ENCODE results near the gene BACH2. TPM values are rescaled to one million over a fixed set of nuclear protein-coding genes. Genes with fewer than 3 reads are reported as not detected.
A peak's percentile ranks its signal among the peaks of the same experiment; 100 is the strongest.

BACH2 gene
- total RNA-seq, 5 donors from 2014 or later (not counting 1 experiment from before 2014, with no cell fraction given): 81.9 to 196 (median 96.7) TPM

DNA sequence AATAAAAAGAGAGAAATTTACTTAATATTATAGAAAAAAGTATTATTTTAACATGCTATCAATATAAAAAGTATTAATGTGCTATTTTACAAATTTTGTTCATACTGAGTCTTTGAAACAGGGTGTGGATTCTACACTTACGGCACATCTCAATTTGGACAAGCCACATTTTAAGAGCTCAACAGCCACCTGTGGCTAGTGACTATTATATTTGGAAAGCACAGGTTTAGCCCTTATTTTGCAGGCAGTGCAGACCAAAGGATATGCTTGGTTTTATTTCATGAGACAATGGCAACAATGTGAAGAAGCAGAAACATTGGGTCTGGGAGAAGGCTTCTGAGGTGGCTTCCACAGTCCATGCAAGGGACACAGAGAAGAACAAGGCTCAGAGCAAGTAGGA lies 74.6 kb downstream of the BACH2 start:
- Mint-ChIP-seq H3K4me1 (peaks cover 29 to 40% (median 39%) of the 10 kb centered on the region in 3 donors), H3K36me3 (peaks cover 35% of the 10 kb centered on the region), H3K27ac (peak overlapping the region; percentile 37 to 75), H3K27me3 (no peaks in the 10 kb centered on the region), H3K9me3 (peaks cover 6 to 13% (median 8%) of the 10 kb centered on the region in 3 donors), H3K4me3 (no peak overlapping the region)
- WGBS (ENCODE audit: insufficient coverage): no CpG with 5 or more reads among the region's 1 CpG
- H3K27me3 ChIP-seq (replicated peaks in 1 of 2; ENCODE audit: control insufficient read depth in 2 of 2, extremely low read depth in 1 of 2, insufficient read depth in 2 of 2, low read length in 1 of 2): no peaks in the 10 kb centered on the region
- ATAC-seq (replicated peaks in 1 of 4): no peak
- H3K9me3 ChIP-seq: no peaks in the 10 kb centered on the region
- no peak overlapping the region for H3K27ac ChIP-seq (ENCODE audit: low read length)
- H3K4me3 ChIP-seq (ENCODE audit: control insufficient read depth in 1 of 2, extremely low read depth in 1 of 2, low read length in 1 of 2): no peak overlapping the region
- POLR2A ChIA-PET: no interaction called here
- no peak for DNase-seq
- CTCF ChIA-PET: no interaction called here
- no peaks in the 10 kb centered on the region for H3K36me3 ChIP-seq (ENCODE audit: control insufficient read depth in 2 of 2, extremely low read depth in 1 of 2, insufficient read depth in 1 of 2, low read length in 1 of 2)
- peaks cover 22 to 57% of the 10 kb centered on the region in 2 experiments for H3K4me1 ChIP-seq (ENCODE audit: control insufficient read depth in 1 of 2, extremely low read depth in 1 of 2, insufficient read depth in 2 of 2, low read length in 2 of 2)

DNA sequence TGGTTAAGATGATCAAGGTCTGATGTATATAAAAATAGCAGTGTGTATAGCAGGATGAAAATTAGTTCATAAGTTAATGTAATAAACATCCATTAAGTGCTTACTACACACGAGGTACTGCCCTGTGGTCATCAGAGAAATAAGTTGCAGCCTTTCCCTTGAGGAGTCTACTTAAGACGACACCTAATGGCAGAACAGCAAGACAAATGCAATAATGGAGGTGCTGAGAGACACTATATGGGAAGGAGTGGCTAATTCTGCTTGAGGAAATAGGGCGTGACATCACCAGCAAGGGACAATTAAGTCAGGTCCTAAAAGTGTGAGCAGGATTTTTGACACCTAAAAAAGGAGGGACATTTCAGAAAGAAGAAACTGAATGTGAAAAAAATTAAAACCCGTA lies 75.2 kb downstream of the BACH2 start:
- H3K9me3 Mint-ChIP-seq: peaks cover 6 to 13% (median 8%) of the 10 kb centered on the region in 3 donors
- DNase-seq (no peak), ATAC-seq (replicated peaks in 1 of 4) (no peak)
- no peak overlapping the region for H3K4me3 ChIP-seq (ENCODE audit: control insufficient read depth in 1 of 2, extremely low read depth in 1 of 2, low read length in 1 of 2)
- no peak overlapping the region for H3K27ac ChIP-seq (ENCODE audit: low read length)
- H3K4me3 Mint-ChIP-seq: no peak overlapping the region
- no peaks in the 10 kb centered on the region for H3K27me3 ChIP-seq (replicated peaks in 1 of 2; ENCODE audit: control insufficient read depth in 2 of 2, extremely low read depth in 1 of 2, insufficient read depth in 2 of 2, low read length in 1 of 2)
- no peaks in the 10 kb centered on the region for H3K36me3 ChIP-seq (ENCODE audit: control insufficient read depth in 2 of 2, extremely low read depth in 1 of 2, insufficient read depth in 1 of 2, low read length in 1 of 2)
- peaks cover 27 to 60% of the 10 kb centered on the region in 2 experiments for H3K4me1 ChIP-seq (ENCODE audit: control insufficient read depth in 1 of 2, extremely low read depth in 1 of 2, insufficient read depth in 2 of 2, low read length in 2 of 2)
- no peaks in the 10 kb centered on the region for H3K27me3 Mint-ChIP-seq
- ChIA-PET POLR2A (no interaction called here), CTCF (interaction anchor here in 1 of 2 donors (0.8 kb wide), 1 partner anchor 74 kb away, joined by 3 read pairs; no protein-coding TSS in a partner anchor)
- H3K9me3 ChIP-seq: no peaks in the 10 kb centered on the region
- WGBS (ENCODE audit: insufficient coverage): 100% methylated on average over 2 of the region's 4 CpGs
- H3K36me3 Mint-ChIP-seq: peaks cover 35% of the 10 kb centered on the region
- peaks cover 22 to 35% (median 34%) of the 10 kb centered on the region in 3 donors for H3K4me1 Mint-ChIP-seq
- peak overlapping the region in 1 of 2 donors; percentile 45 for H3K27ac Mint-ChIP-seq

DNA sequence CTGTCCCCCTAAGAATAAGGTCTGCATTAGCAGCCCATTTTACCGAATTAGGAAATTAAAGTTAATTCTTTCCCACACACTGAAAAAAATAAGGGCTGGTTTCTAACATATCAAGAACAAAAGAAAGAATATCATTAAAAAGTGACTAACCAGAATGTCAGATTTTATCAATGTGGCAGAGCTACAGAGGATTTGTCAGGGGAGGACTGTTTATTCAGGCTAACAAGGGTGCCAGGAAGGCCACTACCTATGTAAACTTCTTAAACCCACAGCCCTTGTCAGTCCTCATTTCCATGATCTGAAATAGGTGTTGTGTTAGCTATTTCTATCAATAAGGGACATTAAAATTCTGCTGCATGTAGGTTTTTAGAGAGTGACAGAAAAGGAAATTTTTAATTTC lies 76.4 kb downstream of the BACH2 start:
- H3K4me3 ChIP-seq (ENCODE audit: control insufficient read depth in 1 of 2, extremely low read depth in 1 of 2, low read length in 1 of 2): no peak overlapping the region
- ChIA-PET CTCF (interaction anchor here in 1 of 2 donors (1.2 kb wide), 1 partner anchor 67 kb away, joined by 3 read pairs; no protein-coding TSS in a partner anchor), POLR2A (interaction anchor here in 1 of 2 donors (0.7 kb wide), 1 partner anchor 21 kb away, joined by 3 read pairs; no protein-coding TSS in a partner anchor)
- DNase-seq (no peak), ATAC-seq (replicated peaks in 1 of 4) (no peak)
- Mint-ChIP-seq H3K27ac (no peak overlapping the region), H3K4me1 (peaks cover 11 to 23% (median 22%) of the 10 kb centered on the region in 3 donors), H3K36me3 (peaks cover 25% of the 10 kb centered on the region), H3K9me3 (peaks cover 6 to 13% (median 8%) of the 10 kb centered on the region in 3 donors), H3K4me3 (no peak overlapping the region), H3K27me3 (no peaks in the 10 kb centered on the region)
- H3K9me3 ChIP-seq: no peaks in the 10 kb centered on the region
- H3K27ac ChIP-seq (ENCODE audit: low read length): no peak overlapping the region
- H3K27me3 ChIP-seq (replicated peaks in 1 of 2; ENCODE audit: control insufficient read depth in 2 of 2, extremely low read depth in 1 of 2, insufficient read depth in 2 of 2, low read length in 1 of 2): no peaks in the 10 kb centered on the region
- H3K4me1 ChIP-seq (ENCODE audit: control insufficient read depth in 1 of 2, extremely low read depth in 1 of 2, insufficient read depth in 2 of 2, low read length in 2 of 2): peaks cover 35 to 66% of the 10 kb centered on the region in 2 experiments
- no CpG with 5 or more reads among the region's 1 CpG for WGBS (ENCODE audit: insufficient coverage)
- H3K36me3 ChIP-seq (ENCODE audit: control insufficient read depth in 2 of 2, extremely low read depth in 1 of 2, insufficient read depth in 1 of 2, low read length in 1 of 2): no peaks in the 10 kb centered on the region

DNA sequence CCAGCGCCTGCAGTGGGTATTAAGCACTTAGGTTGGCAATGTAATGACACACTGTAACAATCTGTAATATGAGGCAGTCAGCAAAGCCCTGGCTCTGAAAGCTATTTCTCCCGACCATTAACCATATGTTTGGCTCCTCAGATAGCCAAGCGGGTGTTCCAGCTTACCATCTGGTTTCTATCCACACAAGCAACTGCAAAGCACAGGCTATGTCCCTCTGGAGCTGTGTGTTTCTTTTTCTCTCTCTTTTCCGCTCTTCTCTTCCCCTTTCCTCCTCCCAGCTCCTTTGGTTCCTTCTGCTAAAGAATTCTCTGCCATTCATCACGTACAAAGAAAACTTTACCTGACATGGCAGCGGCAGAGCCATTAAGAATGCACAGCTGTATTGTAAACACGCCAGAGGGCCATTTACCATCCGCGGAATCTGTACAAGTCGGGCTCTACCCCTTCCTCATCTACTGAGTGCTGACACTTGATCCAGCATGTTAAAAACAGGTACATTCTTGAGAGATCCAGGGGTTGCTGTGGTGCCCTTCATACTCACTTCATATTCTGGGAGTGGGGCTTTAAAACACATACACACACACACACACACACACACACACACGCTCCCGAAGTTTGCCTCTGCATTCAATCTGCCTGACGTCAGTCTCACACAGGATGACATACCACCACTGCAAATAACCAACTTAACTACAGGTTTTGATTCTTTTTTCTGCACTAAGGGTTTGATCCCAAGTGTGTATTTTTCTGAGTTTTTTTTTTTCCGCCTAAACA lies 77.2 kb downstream of the BACH2 start:
- H3K27ac ChIP-seq (ENCODE audit: low read length): peak overlapping the region; percentile 83
- DNase-seq (peak in 27 of 35 experiments; percentile 16 to 67 (median 37)), ATAC-seq (replicated peaks in 1 of 4) (peak in 1 of 4 experiments; percentile 24)
- H3K4me3 Mint-ChIP-seq: no peak overlapping the region
- peaks cover 20% of the 10 kb centered on the region for H3K36me3 Mint-ChIP-seq
- H3K27ac Mint-ChIP-seq: no peak overlapping the region
- no peaks in the 10 kb centered on the region for H3K36me3 ChIP-seq (ENCODE audit: control insufficient read depth in 2 of 2, extremely low read depth in 1 of 2, insufficient read depth in 1 of 2, low read length in 1 of 2)
- peaks cover 6 to 23% (median 18%) of the 10 kb centered on the region in 3 donors for H3K4me1 Mint-ChIP-seq
- no peaks in the 10 kb centered on the region for H3K27me3 ChIP-seq (replicated peaks in 1 of 2; ENCODE audit: control insufficient read depth in 2 of 2, extremely low read depth in 1 of 2, insufficient read depth in 2 of 2, low read length in 1 of 2)
- H3K27me3 Mint-ChIP-seq: no peaks in the 10 kb centered on the region
- H3K4me1 ChIP-seq (ENCODE audit: control insufficient read depth in 1 of 2, extremely low read depth in 1 of 2, insufficient read depth in 2 of 2, low read length in 2 of 2): peaks cover 43 to 71% of the 10 kb centered on the region in 2 experiments
- H3K4me3 ChIP-seq (ENCODE audit: control insufficient read depth in 1 of 2, extremely low read depth in 1 of 2, low read length in 1 of 2): peak overlapping the region in 1 of 2 donors; percentile 66
- 77% methylated on average over 7 of the region's 14 CpGs for WGBS (ENCODE audit: insufficient coverage)
- peaks cover 6 to 13% (median 8%) of the 10 kb centered on the region in 3 donors for H3K9me3 Mint-ChIP-seq
- no peaks in the 10 kb centered on the region for H3K9me3 ChIP-seq
- POLR2A ChIA-PET: interaction anchor here (0.6 to 1.6 kb wide), 7 partner anchors 8 to 69 kb away, joined by 3 to 7 read pairs (median 4); no protein-coding TSS in a partner anchor
- CTCF ChIA-PET: interaction anchor here (0.5 to 1.9 kb wide), 5 partner anchors 19 to 279 kb away, joined by 3 to 16 read pairs (median 6); no protein-coding TSS in a partner anchor

DNA sequence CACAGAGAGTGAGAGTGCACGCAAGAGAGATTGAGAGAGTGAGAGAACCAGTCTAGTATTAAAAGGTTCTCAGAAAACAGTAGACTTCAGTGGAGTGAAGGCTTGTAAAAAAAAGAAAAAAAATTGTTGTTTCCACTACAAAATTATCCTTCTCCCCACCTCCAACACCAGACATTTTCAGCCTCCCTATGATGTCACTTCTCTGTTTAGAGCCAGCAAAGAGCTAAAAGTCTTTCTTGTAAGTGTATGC lies 77.8 kb downstream of the BACH2 start:
- H3K27me3 ChIP-seq (replicated peaks in 1 of 2; ENCODE audit: control insufficient read depth in 2 of 2, extremely low read depth in 1 of 2, insufficient read depth in 2 of 2, low read length in 1 of 2): no peaks in the 10 kb centered on the region
- DNase-seq: peak in 12 of 35 experiments; percentile 27 to 66 (median 47)
- WGBS (ENCODE audit: insufficient coverage): no CpG with 5 or more reads among the region's 1 CpG
- ATAC-seq (replicated peaks in 1 of 4): peak in 3 of 4 experiments; percentile 32 to 51 (median 40)
- H3K4me3 ChIP-seq (ENCODE audit: control insufficient read depth in 1 of 2, extremely low read depth in 1 of 2, low read length in 1 of 2): peak overlapping the region in 1 of 2 donors; percentile 66
- no peaks in the 10 kb centered on the region for H3K36me3 ChIP-seq (ENCODE audit: control insufficient read depth in 2 of 2, extremely low read depth in 1 of 2, insufficient read depth in 1 of 2, low read length in 1 of 2)
- H3K9me3 ChIP-seq: no peaks in the 10 kb centered on the region
- POLR2A ChIA-PET: interaction anchor here (0.6 to 1.6 kb wide), 9 partner anchors 9 to 70 kb away, joined by 3 to 9 read pairs (median 5); no protein-coding TSS in a partner anchor
- Mint-ChIP-seq H3K27ac (no peak overlapping the region), H3K4me3 (no peak overlapping the region), H3K27me3 (no peaks in the 10 kb centered on the region), H3K9me3 (peaks cover 6 to 12% (median 7%) of the 10 kb centered on the region in 3 donors), H3K4me1 (peaks cover 9 to 24% (median 20%) of the 10 kb centered on the region in 3 donors), H3K36me3 (peaks cover 16% of the 10 kb centered on the region)
- H3K27ac ChIP-seq (ENCODE audit: low read length): peak overlapping the region; percentile 83
- CTCF ChIA-PET: interaction anchor here (0.5 to 1.9 kb wide), 6 partner anchors 20 to 429 kb away, joined by 3 to 16 read pairs (median 4); no protein-coding TSS in a partner anchor
- H3K4me1 ChIP-seq (ENCODE audit: control insufficient read depth in 1 of 2, extremely low read depth in 1 of 2, insufficient read depth in 2 of 2, low read length in 2 of 2): peaks cover 47 to 76% of the 10 kb centered on the region in 2 experiments

DNA sequence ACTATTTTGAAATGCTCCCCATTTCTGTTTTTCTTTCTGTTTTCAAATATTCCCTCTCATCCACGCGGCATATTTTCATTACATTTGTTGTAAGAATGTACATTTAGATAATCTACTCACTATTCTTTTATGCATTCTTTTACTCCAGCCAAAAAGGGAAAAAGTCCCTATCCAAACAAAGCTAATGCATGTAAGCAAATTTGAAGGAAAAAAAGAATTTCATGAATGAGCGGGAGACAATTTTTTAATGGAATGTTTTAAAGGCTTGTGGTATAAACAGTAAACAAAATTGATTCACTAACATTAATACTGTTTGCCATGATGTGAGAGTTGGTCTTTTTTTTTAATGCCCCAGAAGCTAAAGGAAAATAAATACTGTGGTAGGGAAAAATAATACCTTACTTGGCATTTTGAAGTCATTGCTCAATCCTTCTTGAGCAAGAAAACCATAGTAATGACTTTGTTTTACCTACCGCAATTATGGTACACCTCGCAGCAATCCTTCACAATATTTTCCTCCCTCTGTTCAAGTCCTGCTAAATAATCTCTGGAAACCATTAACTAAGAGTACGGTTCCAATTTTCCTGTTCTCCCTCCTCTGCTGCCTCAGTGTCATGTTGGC lies 79.0 kb downstream of the BACH2 start:
- ATAC-seq (replicated peaks in 1 of 4) (no peak), DNase-seq (no peak)
- H3K27me3 Mint-ChIP-seq: no peaks in the 10 kb centered on the region
- no peak overlapping the region for H3K27ac Mint-ChIP-seq
- Histone ChIP-seq H3K27ac (ENCODE audit: low read length) (peak overlapping the region; percentile 83), H3K36me3 (ENCODE audit: control insufficient read depth in 2 of 2, extremely low read depth in 1 of 2, insufficient read depth in 1 of 2, low read length in 1 of 2) (no peaks in the 10 kb centered on the region), H3K4me3 (ENCODE audit: control insufficient read depth in 1 of 2, extremely low read depth in 1 of 2, low read length in 1 of 2) (no peak overlapping the region), H3K27me3 (replicated peaks in 1 of 2; ENCODE audit: control insufficient read depth in 2 of 2, extremely low read depth in 1 of 2, insufficient read depth in 2 of 2, low read length in 1 of 2) (no peaks in the 10 kb centered on the region), H3K9me3 (no peaks in the 10 kb centered on the region), H3K4me1 (ENCODE audit: control insufficient read depth in 1 of 2, extremely low read depth in 1 of 2, insufficient read depth in 2 of 2, low read length in 2 of 2) (peaks cover 55 to 88% of the 10 kb centered on the region in 2 experiments)
- no peak overlapping the region for H3K4me3 Mint-ChIP-seq
- POLR2A ChIA-PET: interaction anchor here (0.6 to 1.4 kb wide), 8 partner anchors 10 to 229 kb away, joined by 3 to 4 read pairs (median 3); no protein-coding TSS in a partner anchor
- H3K36me3 Mint-ChIP-seq: peaks cover 6% of the 10 kb centered on the region
- H3K9me3 Mint-ChIP-seq: peaks cover 2 to 3% (median 2%) of the 10 kb centered on the region in 3 donors
- H3K4me1 Mint-ChIP-seq: peaks cover 18 to 28% (median 24%) of the 10 kb centered on the region in 3 donors
- 84% methylated on average over 3 of the region's 6 CpGs for WGBS (ENCODE audit: insufficient coverage)
- CTCF ChIA-PET: interaction anchor here in 1 of 2 donors (0.7 to 1.9 kb wide), 6 partner anchors 15 to 277 kb away, joined by 3 to 16 read pairs (median 4); no protein-coding TSS in a partner anchor
